ENCODE data around the gene ZNF385B. TPM values are rescaled to one million over a fixed set of nuclear protein-coding genes. Genes with fewer than 3 reads are reported as not detected.

Gene ZNF385B
- total RNA-seq, 4 donors from 2014 or later, result 0.51 to 2.9 (median 1.7) TPM

DNA sequence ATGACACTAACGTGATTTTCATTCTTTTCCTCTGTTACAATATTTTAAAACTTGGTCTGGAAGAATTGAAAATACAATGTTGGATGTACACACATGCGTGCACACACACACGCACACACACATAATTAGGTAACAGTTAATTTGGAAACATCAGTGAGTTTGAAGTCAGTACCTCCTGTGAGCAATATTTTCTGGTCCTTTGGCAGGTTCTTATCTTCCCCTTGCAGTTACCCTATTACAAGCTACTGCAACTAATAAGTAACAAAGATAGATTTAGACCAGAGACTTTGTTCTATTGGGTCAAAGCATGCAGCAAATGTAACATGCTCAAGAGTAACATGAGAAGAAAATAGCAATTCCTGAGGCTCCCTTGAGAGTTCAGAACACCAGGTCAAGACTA lies 73.3 kb downstream of the ZNF385B start:
- TF ChIP-seq, protein P1, sequence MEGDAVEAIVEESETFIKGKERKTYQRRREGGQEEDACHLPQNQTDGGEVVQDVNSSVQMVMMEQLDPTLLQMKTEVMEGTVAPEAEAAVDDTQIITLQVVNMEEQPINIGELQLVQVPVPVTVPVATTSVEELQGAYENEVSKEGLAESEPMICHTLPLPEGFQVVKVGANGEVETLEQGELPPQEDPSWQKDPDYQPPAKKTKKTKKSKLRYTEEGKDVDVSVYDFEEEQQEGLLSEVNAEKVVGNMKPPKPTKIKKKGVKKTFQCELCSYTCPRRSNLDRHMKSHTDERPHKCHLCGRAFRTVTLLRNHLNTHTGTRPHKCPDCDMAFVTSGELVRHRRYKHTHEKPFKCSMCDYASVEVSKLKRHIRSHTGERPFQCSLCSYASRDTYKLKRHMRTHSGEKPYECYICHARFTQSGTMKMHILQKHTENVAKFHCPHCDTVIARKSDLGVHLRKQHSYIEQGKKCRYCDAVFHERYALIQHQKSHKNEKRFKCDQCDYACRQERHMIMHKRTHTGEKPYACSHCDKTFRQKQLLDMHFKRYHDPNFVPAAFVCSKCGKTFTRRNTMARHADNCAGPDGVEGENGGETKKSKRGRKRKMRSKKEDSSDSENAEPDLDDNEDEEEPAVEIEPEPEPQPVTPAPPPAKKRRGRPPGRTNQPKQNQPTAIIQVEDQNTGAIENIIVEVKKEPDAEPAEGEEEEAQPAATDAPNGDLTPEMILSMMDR (IDR thresholded peaks at IDR 0.05; ENCODE audit: low read depth), result no peak

DNA sequence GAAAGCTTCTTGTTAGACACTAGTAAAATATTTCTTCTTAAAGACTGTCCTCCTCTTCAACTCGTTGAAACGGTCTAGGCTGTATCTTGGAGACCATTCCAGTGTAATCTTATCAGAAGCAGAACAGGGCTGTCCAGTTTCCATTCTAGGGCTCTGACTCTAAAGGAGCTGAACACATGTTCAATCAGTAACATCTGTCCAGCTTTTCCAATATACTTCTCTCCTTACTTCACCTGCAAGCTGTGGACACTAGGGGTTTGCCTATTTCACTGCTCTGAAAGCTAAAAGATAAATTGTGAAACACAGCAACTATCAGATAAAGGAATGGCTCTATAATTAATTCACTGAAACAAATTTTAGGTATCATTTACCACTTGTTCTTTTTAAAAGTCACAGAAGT lies 73.8 kb downstream of the ZNF385B start:
- TF ChIP-seq, protein P1 (IDR thresholded peaks at IDR 0.05; ENCODE audit: low read depth), result no peak

DNA sequence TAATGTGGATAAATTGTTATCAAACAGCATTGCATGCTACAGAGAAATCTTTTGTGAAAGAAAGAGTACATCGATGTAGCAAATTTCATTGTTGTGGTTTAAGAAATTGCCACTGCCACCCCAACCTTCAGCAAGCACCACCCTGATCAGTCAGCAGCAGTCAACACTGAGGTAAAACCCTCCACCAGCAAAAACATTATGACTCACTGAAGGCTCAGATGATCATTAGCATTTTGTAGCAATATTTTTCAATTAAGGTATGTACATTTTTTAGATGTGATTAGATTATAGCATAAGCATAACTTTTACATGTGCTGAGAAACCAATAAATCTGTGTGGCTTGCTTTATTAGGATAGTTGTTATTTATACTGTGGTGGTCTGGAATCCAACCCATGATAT lies 75.5 kb downstream of the ZNF385B start:
- TF ChIP-seq, protein P1 (IDR thresholded peaks at IDR 0.05; ENCODE audit: low read depth), result no peak

DNA sequence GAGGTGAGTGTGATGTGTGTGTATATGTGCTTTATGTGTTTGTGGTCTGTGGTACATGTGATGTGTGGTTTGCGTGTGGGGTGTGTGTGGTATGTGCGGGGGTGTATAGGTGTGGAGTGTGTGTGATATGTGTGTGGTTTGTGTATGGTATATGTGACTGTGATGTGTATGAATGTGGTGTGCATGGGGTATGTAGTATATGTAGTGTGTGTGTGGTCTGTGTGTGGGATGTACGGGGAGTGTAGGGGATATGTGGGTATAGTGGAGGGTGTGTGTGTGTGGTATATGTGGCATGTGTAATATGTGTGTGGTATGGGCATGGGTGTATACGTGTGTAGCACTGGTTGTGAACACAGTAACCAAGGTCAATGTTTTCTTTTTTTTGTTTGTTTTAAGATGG lies 87.4 kb downstream of the ZNF385B start:
- TF ChIP-seq, protein P1 (IDR thresholded peaks at IDR 0.05; ENCODE audit: low read depth), result no peak

DNA sequence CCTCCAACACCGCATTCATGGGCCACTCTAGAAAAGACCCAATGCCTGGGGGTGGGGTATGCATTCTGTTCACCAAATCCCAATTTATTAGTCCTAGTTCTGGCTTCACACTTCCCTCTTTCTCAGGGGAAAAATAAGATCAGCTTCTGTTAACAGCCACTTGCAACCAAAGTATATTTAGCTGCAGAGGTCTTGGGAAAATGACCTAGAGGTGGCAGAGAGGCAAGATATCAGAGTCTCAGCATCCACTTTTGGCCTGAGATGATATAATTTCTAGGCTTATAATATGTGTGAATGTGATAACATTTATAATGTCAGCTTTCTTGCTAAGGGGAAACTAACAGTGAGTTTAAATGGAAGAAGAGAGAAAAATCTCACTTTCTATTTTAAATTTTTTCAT lies 89.1 kb downstream of the ZNF385B start:
- TF ChIP-seq, protein P1 (IDR thresholded peaks at IDR 0.05; ENCODE audit: low read depth), result no peak

DNA sequence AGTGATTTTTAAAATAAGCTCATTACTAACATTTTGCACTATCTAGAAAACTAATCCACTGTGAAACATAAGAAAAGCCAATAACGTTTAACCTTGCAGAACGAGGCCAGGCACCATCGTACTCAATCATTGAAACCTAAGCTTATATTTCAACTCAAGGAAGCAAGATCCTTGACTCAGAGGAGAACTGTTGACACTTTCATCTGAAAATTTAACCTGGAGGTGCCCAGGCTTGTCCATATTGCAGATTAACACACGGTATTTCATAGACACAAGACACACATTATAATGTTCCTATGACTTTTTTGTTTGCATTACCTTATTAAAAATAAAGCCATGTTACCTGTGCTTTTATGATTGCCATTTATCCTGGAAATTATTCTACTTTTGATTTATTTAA lies 89.6 kb downstream of the ZNF385B start:
- TF ChIP-seq, protein P1 (IDR thresholded peaks at IDR 0.05; ENCODE audit: low read depth), result no peak

DNA sequence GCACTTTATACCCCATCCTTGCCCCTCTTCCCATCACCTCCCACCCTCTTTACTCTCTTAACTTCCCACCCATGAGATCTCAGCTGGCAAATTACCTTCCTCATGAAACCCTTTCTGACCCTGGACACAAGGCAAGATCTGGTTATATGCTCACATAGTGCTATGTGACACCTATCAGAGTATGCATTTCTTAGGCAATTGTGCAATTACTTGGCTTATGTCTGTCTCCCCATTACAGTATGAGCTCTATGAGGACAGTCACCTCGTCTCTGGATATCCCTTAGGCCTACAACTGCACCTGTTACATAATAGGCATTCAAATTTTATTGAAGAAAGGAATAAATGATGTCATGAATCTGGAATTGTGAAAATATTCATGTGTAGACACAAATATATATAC lies 91.4 kb downstream of the ZNF385B start:
- TF ChIP-seq, protein P1 (IDR thresholded peaks at IDR 0.05; ENCODE audit: low read depth), result no peak
